ENCODE data around the gene RIOK1.

- TF ChIP-seq CTCF (IDR thresholded peaks at IDR 0.05) (no peak), POLR2A (IDR thresholded peaks at IDR 0.05) (no peak)
These were observed 10.9 kb upstream of the RIOK1 start for GRCh38 chr6:7378740-7379139.
